Stimulated activated CD8-positive, alpha-beta memory T cell treated with anti-CD3 and anti-CD28 coated beads, Interleukin-12 subunit alpha, Interleukin-12 subunit beta, amount 100 ng/mL, for 4 hours (primary cell): ENCODE data around the gene GYS1.
"Not testable (repeated sequence)": the region's sequence is repeated elsewhere in the genome, so short reads cannot be mapped to it uniquely, and the experiment has no call there.

ENCODE experiments used
- DNase-seq: peaks from one replicate; pipeline ENCODE4 v3.0.0-alpha.2; 2020; ENCODE audit warnings: low read depth

The GYS1 gene

DNA sequence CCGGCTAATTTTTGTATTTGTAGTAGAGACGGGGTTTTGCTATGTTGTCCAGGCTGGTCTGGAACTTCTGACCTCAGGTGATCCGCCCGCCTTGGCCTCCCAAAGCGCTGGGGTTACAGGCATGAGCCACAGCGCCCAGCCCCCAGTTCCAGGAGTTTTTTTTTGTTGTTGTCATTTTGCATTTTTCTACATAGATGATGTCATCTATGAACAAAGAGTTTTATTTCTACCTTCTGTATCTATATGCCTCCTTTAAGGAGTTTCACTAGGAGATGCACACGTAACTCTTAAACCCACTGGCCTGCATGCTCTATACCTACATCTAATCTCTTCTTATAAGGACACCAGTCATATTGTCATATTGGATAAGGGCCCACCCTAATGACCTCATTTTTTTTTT, 54.9 kb downstream of the GYS1 start:
- DNase-seq = no peak

DNA sequence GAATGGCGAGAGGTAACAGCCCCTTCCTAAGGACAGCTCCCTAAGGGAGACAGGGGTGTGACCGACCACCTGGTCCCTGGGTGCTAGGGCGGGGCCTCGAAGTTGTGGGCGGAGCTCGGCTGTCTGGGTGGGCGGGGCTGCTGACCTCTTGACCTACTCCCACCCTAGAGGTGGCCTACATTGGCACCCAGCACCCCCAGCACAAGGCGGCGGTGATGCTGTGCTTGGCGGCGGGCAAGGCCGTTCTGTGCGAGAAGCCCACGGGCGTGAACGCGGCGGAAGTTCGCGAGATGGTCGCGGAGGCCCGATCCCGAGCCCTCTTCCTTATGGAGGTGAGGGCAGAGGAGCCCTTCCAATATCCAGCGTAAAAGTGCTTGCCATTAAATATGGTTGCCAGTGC, 57.2 kb downstream of the GYS1 start:
- DNase-seq = no peak

DNA sequence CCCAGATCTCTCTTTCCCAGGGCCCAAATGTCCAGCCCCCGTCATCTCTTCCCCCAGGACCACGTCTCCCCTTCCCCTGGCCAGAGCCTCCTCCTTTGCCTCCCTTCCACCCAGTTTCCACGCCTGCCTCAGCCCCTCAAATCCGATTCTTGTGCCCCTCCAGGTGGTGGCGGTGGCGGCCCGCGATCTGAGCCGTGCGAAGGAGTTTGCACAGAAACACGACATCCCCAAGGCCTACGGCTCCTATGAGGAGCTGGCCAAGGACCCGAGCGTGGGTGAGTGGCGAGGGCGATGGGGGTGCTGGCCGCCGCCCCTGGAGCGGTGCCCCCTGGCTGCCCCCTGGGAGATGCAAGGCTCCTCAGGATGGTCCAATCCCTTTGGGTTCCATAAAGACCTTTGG, 58.3 kb downstream of the GYS1 start:
- DNase-seq = no peak

DNA sequence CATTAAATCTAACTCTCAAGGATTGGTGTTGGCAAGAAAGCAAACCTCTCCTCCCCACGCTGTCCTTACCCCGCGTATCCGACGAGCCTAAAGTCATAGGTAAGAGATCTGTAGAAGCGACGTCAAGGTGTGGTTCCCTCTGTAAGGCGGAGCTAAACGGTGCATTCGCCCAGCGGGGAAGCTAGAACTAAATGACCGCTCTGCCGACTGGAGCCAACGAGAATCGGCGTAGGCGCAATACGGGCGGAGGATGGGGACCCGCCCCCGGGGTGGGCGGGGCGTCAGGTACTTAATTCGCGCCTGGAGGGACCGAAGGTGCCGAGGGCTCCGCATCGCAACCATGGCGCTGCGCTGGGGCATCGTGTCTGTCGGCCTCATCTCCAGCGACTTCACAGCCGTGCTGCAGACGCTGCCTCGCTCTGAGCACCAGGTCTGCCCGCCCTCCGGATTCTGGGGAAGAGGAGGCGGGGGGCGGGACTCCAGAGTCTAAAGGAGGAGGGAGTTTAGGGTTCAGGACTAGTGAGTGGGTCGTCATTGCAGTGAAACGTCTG, 59.7 kb downstream of the GYS1 start, which contains the start of gene DHDH:
TSS of gene DHDH (plus strand) at position 318 of the 551 bp plus-strand sequence. CDS start at position 341, 23 bp downstream.
- peak; percentile 66 for DNase-seq

DNA sequence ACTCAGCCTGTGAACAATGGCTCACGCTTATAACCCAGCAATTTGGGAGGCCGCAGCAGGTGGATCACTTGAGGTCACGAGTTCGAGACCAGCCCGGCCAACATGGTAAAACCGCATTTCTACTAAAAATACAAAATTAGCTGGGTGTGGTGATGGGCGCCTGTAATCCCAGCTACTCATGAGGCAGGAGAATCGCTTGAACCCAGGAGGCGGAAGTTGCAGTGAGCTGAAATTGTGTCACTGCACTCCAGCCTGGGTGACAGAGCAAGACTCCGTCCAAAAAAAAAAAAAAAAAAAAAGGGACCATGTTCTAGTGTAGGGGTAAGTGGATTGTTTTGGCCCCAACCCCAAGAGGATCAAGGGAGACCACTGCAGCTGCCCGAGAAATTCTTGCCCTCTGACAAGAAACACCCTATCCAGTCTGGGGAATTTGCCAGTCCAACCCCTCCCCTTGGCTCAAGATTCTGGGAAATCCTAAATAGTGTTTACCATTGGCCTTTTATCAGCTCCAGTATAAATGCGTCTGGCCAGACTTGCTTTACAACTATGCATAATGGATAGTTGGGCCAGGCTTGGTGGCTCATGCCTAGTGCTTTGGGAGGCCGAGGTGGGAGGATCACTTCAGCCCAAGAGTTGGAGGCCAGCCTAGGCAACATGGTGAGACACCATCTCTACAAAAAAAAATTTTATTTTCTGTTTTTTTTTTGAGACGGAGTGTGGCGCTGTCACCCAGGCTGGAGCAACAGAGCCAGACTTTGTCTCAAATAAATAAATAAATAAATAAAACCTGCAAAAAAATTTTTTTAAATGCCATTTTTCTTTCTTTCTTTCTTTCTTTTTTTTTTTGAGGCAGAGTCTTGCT, 64.7 kb downstream of the GYS1 start:
- no peak for DNase-seq

DNA sequence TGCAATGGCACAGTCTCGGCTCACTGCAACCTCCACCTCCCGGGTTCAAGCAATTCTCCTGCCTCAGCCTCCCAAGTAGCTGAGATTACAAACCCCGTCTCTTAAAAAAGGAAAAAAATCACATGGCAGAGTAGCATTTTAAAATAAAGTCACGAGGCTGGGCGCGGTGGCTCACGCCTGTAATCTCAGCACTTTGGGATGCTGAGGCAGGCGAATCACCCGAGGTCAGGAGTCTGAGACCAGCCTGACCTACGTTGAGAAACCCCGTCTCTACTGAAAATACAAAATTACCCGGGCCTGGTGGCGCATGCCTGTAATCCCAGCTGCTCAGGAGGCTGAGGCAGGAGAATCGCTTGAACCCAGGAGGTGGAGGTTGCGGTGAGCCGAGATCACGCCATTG, 65.4 kb downstream of the GYS1 start:
- not testable (repeated sequence) for DNase-seq

DNA sequence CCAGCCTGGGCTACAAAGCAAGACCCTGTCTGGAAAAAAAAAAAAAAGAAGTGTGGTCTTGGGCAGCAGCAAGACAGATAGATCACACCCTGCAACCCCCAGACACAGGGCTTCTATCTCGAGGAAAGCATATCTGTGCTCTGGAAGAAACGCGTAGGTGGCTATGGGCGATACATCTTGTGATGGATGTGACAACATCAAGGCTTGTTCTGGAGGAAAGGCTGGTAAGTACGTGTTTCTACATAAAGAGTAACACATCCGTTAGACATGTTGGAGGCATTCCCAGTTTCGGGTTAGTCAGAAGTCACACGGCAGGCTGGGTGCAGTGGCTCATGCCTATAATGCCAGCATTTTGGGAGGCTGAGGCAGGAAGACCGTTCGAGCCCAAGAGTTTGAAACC, 66.2 kb downstream of the GYS1 start:
- no peak for DNase-seq

DNA sequence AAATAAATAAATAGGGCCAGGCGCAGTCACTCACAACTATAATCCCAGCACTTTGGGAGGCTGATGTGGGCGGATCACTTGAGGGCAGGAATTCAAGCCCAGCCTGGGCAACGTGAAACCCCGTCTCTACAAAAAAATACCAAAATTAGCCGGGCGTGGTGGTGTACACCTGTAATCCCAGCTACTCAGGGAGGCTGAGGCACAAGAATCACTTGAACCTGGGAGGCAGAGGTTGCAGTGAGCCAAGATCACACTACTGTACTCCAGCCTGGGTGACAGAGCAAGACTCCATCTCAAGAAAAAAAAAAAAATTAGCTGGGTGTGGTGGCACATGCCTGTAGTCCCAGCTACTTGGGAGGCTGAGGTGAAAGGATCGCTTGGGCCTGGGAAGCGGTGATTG, 67.2 kb downstream of the GYS1 start:
- not testable (repeated sequence) for DNase-seq

DNA sequence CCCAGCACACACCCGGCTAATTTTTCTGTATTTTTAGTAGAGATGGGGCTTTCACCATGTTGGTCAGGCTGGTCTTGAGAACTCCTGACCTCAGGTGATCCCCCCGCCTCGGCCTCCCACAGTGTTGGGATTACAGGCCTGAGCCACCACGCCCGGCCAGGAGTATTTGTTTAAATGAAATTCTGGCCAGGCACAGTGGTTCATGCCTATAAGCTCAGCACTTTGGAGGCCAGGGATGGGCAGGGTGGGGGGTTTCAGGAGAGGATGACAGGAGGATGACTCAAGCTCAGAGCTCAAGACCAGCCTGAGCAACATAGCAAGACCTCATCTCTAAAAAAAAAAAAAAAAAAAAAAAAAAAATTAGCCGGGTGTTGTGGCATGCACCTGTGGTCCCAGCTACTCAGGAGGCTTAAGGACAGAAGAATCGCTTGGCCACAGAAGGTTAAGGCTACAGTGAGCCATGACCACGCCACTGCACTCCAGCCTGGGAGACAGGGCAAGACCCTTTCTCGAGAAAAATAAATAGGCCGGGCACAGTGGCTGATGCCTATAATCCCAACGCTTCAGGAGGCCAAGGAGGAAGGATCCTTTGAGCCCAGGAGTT, 67.8 kb downstream of the GYS1 start:
- DNase-seq = no peak

DNA sequence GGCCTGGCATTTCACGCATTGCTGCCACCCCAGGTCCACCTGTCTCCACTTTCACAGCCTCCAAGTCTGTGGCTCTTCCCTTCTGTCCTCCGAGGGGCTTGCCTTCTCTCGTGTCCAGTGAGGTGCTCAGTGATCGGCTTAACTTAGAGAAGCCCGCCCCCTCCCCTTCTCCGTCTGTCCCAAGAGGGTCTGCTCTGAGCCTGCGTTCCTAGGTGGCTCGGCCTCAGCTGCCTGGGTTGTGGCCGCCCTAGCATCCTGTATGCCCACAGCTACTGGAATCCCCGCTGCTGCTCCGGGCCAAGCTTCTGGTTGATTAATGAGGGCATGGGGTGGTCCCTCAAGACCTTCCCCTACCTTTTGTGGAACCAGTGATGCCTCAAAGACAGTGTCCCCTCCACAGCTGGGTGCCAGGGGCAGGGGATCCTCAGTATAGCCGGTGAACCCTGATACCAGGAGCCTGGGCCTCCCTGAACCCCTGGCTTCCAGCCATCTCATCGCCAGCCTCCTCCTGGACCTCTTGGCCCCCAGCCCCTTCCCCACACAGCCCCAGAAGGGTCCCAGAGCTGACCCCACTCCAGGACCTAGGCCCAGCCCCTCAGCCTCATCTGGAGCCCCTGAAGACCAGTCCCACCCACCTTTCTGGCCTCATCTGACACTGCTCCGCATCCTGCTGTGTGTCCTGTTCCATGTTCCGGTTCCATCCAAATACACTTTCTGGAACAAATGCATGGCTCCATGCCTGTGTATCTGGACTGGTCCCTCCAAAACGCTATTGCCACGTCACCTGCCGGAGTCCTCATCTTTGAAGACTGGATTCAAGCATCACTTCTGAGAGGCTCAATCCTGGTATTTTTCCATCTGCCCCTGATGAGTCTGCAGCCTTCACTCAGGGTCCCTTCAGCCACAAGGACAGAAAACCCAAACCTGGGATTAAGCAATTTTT, 70.3 kb downstream of the GYS1 start:
- no peak for DNase-seq

DNA sequence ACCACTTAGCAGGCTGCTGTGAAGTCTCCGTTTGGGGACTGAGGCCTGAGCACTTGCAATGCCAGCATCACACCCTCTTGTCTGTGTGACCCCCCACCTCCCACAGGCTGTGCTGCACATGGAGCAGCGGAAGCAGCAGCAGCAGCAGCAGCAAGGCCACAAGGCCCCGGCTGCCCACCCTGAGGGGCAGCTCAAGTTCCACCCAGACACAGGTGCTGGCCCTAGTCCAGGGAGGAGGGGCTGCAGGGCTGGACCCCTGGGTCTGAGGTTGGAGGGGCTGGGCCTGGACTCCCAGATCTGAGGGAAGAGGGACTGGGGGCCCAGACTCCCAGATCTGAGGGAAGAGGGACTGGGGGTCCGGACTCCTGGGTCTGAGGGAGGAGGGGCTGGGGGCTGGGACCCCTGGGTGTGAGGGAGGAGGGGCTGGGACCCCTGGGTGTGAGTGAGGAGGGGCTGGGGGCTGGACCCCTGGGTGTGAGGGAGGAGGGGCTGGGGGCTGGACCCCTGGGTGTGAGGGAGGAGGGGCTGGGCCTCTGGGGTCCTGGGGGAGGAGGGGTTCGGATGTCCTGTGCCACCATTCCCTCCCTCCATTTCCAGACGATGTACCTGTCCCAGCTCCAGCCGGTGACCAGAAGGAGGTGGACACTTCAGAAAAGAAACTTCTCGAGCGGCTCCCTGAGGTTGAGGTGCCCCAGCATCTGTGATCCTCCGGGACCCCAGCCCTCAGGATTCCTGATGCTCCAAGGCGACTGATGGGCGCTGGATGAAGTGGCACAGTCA, 71.2 kb downstream of the GYS1 start:
- DNase-seq = no peak

DNA sequence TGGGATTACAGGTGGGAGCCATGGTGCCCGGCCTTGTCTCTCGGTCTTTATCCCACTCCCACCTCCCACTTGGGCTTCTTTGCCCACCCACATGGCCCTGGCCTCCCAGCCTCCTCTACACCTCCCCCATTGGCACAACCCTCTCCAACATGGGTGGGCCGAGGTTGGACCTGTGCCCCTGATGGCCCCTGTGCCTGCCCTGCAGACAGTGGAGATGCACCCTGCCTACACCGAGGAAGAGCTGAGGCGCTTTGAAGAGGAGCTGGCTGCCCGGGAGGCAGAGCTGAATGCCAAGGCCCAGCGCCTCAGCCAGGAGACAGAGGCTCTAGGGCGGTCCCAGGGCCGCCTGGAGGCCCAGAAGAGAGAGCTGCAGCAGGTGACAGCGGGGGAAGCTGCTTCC, 72.2 kb downstream of the GYS1 start:
- DNase-seq = no peak

DNA sequence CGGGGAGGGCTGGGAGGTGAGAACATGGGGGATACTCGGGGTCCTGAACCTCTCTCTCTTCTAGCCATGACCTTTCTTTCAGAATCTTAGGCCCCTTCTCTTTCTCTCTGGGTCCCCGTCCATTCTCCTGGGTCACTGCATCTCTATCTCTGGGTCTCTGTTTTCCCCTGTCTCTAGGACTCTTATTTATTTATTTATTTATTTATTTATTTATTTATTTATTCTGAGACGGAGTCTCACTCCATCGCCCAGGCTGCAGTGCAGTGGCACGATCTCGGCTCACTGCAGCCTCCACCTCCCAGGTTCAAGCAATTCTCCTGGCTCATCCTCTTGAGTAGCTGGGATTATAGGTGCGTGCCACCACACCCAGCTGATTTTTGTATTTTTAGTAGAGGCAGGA, 73.8 kb downstream of the GYS1 start:
- DNase-seq = not testable (repeated sequence)

DNA sequence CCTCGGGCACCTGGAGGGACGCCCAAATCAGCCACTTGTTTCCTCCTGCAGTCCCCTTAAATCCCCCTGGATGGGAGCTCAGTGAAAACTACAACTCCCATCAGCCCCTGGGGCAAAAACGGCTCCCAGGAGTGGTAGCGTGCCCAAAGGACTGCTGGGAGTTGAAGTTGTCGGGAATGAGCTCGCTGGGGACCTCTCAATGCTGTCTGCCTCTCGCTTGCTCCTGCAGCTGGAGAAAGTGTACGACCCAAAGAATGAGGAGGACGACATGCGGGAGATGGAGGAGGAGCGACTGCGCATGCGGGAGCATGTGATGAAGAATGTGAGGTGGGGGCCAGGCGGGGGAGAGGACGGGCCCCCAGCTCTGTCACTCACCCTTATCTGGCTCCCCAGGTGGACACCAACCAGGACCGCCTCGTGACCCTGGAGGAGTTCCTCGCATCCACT, 74.3 kb downstream of the GYS1 start:
- DNase-seq = no peak
